Measurements from ENCODE around the gene ARHGAP31. TPM values are rescaled to one million over a fixed set of nuclear protein-coding genes. Genes with fewer than 3 reads are reported as not detected.
"Not testable (repeated sequence)": the region's sequence is repeated elsewhere in the genome, so short reads cannot be mapped to it uniquely, and the experiment has no call there.

The ARHGAP31 gene
- total RNA-seq, 2 experiments from 2014 or later, result 10.8 to 11.4 TPM

GRCh38 chr3:119309591-119309990 lies 15.4 kb downstream of the ARHGAP31 start:
- Mint-ChIP-seq H3K9me3 (no peaks in the 10 kb centered on the region), H3K4me1 (ENCODE audit: low read depth) (peaks cover 12% of the 10 kb centered on the region), H3K36me3 (peaks cover 14% of the 10 kb centered on the region), H3K27me3 (no peaks in the 10 kb centered on the region), H3K27ac (no peak overlapping the region), H3K4me3 (no peak overlapping the region)
- ChIA-PET POLR2A (interaction anchor here (0.7 kb wide), 1 partner anchor 13 kb away, joined by 3 read pairs; no protein-coding TSS in a partner anchor), CTCF (no interaction called here)
- intact Hi-C loops (cut with micrococcal nuclease), result no loop called here
- no peak for DNase-seq

GRCh38 chr3:119310071-119310470 lies 15.9 kb downstream of the ARHGAP31 start:
- Mint-ChIP-seq H3K36me3 (peaks cover 14% of the 10 kb centered on the region), H3K9me3 (no peaks in the 10 kb centered on the region), H3K27ac (no peak overlapping the region), H3K4me1 (ENCODE audit: low read depth) (peaks cover 12% of the 10 kb centered on the region), H3K4me3 (no peak overlapping the region), H3K27me3 (no peaks in the 10 kb centered on the region)
- ChIA-PET CTCF (no interaction called here), POLR2A (interaction anchor here (0.7 to 1.7 kb wide), 2 partner anchors 13 to 15 kb away, joined by 3 to 4 read pairs; no protein-coding TSS in a partner anchor)
- DNase-seq, result no peak
- intact Hi-C loops (cut with micrococcal nuclease), result no loop called here

GRCh38 chr3:119311081-119311925 lies 17.1 kb downstream of the ARHGAP31 start:
- H3K36me3 Mint-ChIP-seq, result peaks cover 14% of the 10 kb centered on the region
- ChIA-PET POLR2A (interaction anchor here (1.7 kb wide), 1 partner anchor 16 kb away, joined by 4 read pairs; no protein-coding TSS in a partner anchor), CTCF (no interaction called here)
- intact Hi-C loops (cut with micrococcal nuclease), result no loop called here
- H3K27ac Mint-ChIP-seq, result no peak overlapping the region
- H3K4me3 Mint-ChIP-seq, result no peak overlapping the region
- no peaks in the 10 kb centered on the region for H3K27me3 Mint-ChIP-seq
- no peak for DNase-seq
- H3K9me3 Mint-ChIP-seq, result no peaks in the 10 kb centered on the region
- peaks cover 14% of the 10 kb centered on the region for H3K4me1 Mint-ChIP-seq (ENCODE audit: low read depth)

GRCh38 chr3:119313461-119313860 lies 19.3 kb downstream of the ARHGAP31 start:
- intact Hi-C loops (cut with micrococcal nuclease), result no loop called here
- Mint-ChIP-seq H3K36me3 (peaks cover 10% of the 10 kb centered on the region), H3K9me3 (no peaks in the 10 kb centered on the region), H3K27me3 (no peaks in the 10 kb centered on the region), H3K4me1 (ENCODE audit: low read depth) (peaks cover 14% of the 10 kb centered on the region), H3K4me3 (no peak overlapping the region), H3K27ac (no peak overlapping the region)
- POLR2A ChIA-PET, result no interaction called here
- CTCF ChIA-PET, result interaction anchor here (1.4 kb wide), 1 partner anchor 72 kb away, joined by 3 read pairs; no protein-coding TSS in a partner anchor
- DNase-seq, result no peak

GRCh38 chr3:119314821-119315220 lies 20.6 kb downstream of the ARHGAP31 start:
- Mint-ChIP-seq H3K27me3 (no peaks in the 10 kb centered on the region), H3K36me3 (peaks cover 9% of the 10 kb centered on the region), H3K4me1 (ENCODE audit: low read depth) (peaks cover 20% of the 10 kb centered on the region), H3K27ac (no peak overlapping the region), H3K4me3 (no peak overlapping the region), H3K9me3 (no peaks in the 10 kb centered on the region)
- ChIA-PET POLR2A (no interaction called here), CTCF (no interaction called here)
- intact Hi-C loops (cut with micrococcal nuclease), result no loop called here
- no peak for DNase-seq

GRCh38 chr3:119315600-119316312 lies 21.6 kb downstream of the ARHGAP31 start:
- no peak for DNase-seq
- Mint-ChIP-seq H3K4me1 (ENCODE audit: low read depth) (peaks cover 27% of the 10 kb centered on the region), H3K9me3 (no peaks in the 10 kb centered on the region), H3K27ac (no peak overlapping the region), H3K27me3 (no peaks in the 10 kb centered on the region), H3K36me3 (peaks cover 9% of the 10 kb centered on the region), H3K4me3 (no peak overlapping the region)
- intact Hi-C loops (cut with micrococcal nuclease), result no loop called here
- CTCF ChIA-PET, result interaction anchor here (1.4 kb wide), 1 partner anchor 42 kb away, joined by 3 read pairs; no protein-coding TSS in a partner anchor
- POLR2A ChIA-PET, result no interaction called here

- peaks cover 26% of the 10 kb centered on the region for H3K4me1 Mint-ChIP-seq (ENCODE audit: low read depth)
- intact Hi-C loops (cut with micrococcal nuclease), result no loop called here
- H3K4me3 Mint-ChIP-seq, result no peak overlapping the region
- H3K9me3 Mint-ChIP-seq, result no peaks in the 10 kb centered on the region
- ChIA-PET POLR2A (no interaction called here), CTCF (interaction anchor here (1.4 kb wide), 1 partner anchor 42 kb away, joined by 3 read pairs; no protein-coding TSS in a partner anchor)
- H3K27me3 Mint-ChIP-seq, result no peaks in the 10 kb centered on the region
- no peak for DNase-seq
- H3K27ac Mint-ChIP-seq, result no peak overlapping the region
- H3K36me3 Mint-ChIP-seq, result peaks cover 9% of the 10 kb centered on the region
Observed at GRCh38 chr3:119316313-119316670, 22.1 kb downstream of the ARHGAP31 start.

GRCh38 chr3:119318876-119319275 lies 24.7 kb downstream of the ARHGAP31 start:
- Mint-ChIP-seq H3K27me3 (no peaks in the 10 kb centered on the region), H3K9me3 (no peaks in the 10 kb centered on the region), H3K4me1 (ENCODE audit: low read depth) (peaks cover 28% of the 10 kb centered on the region), H3K4me3 (no peak overlapping the region), H3K27ac (no peak overlapping the region), H3K36me3 (peaks cover 6% of the 10 kb centered on the region)
- intact Hi-C loops (cut with micrococcal nuclease), result no loop called here
- ChIA-PET POLR2A (no interaction called here), CTCF (no interaction called here)
- DNase-seq, result no peak

- no peak for DNase-seq
- H3K27me3 Mint-ChIP-seq, result no peaks in the 10 kb centered on the region
- no peaks in the 10 kb centered on the region for H3K9me3 Mint-ChIP-seq
- H3K27ac Mint-ChIP-seq, result no peak overlapping the region
- ChIA-PET POLR2A (no interaction called here), CTCF (no interaction called here)
- peaks cover 32% of the 10 kb centered on the region for H3K4me1 Mint-ChIP-seq (ENCODE audit: low read depth)
- intact Hi-C loops (cut with micrococcal nuclease), result no loop called here
- H3K4me3 Mint-ChIP-seq, result no peak overlapping the region
- peaks cover 1% of the 10 kb centered on the region for H3K36me3 Mint-ChIP-seq
Observed at GRCh38 chr3:119319311-119319710, 25.1 kb downstream of the ARHGAP31 start.

- POLR2A ChIA-PET, H3K36me3 Mint-ChIP-seq, DNase-seq, H3K27me3 Mint-ChIP-seq, H3K9me3 Mint-ChIP-seq, CTCF ChIA-PET, H3K27ac Mint-ChIP-seq: not testable (repeated sequence)
- intact Hi-C loops (cut with micrococcal nuclease), result loop anchor here (10.0 kb wide), 1 partner anchor 1024 kb away; the partner anchor contains the start of gene LRRC58
- H3K4me3 Mint-ChIP-seq, result peak overlapping the region; percentile 40
- peaks cover 43% of the 10 kb centered on the region for H3K4me1 Mint-ChIP-seq (ENCODE audit: low read depth)
Observed at GRCh38 chr3:119320785-119321184, 26.6 kb downstream of the ARHGAP31 start.

- CTCF ChIA-PET, result interaction anchor here (0.7 to 1.9 kb wide), 6 partner anchors 19 to 81 kb away, joined by 3 to 9 read pairs (median 5); partner anchors contain the start of genes ARHGAP31 and B4GALT4
- Mint-ChIP-seq H3K27ac (peak overlapping the region; percentile 95), H3K27me3 (no peaks in the 10 kb centered on the region), H3K4me3 (peak overlapping the region; percentile 82), H3K36me3 (no peaks in the 10 kb centered on the region), H3K9me3 (no peaks in the 10 kb centered on the region), H3K4me1 (ENCODE audit: low read depth) (peaks cover 41% of the 10 kb centered on the region)
- POLR2A ChIA-PET, result interaction anchor here (0.6 to 2.3 kb wide), 10 partner anchors 12 to 321 kb away, joined by 3 to 45 read pairs (median 4); partner anchors contain the start of genes ARHGAP31, B4GALT4, TIMMDC1 and TMEM39A
- no peak for DNase-seq
- intact Hi-C loops (cut with micrococcal nuclease), result loop anchor here (2.0 to 10.0 kb wide), 3 partner anchors 379 to 1023 kb away; partner anchors contain the start of genes GSK3B and LRRC58
Observed at GRCh38 chr3:119322021-119322834, 28.0 kb downstream of the ARHGAP31 start.

Data from activated CD4-positive, alpha-beta memory T cell treated with anti-CD3 and anti-CD28 coated beads for 36 hours (primary cell).